Ascending aorta (tissue), 2 donors: ENCODE results near the gene VWC2L. TPM values are rescaled to one million over a fixed set of nuclear protein-coding genes. Genes with fewer than 3 reads are reported as not detected.

Experiments
- DNase-seq, 2 donors: peaks; one replicate each; pipeline ENCODE4 v3.0.0-alpha.2; 2019; ENCODE audit warnings: low spot score in 2 of 2
- H3K27ac ChIP-seq, 2 donors: fragments of 200-600 bp; sonication (generic); one replicate each; pipeline ENCODE4 v1.5.1; 2016 to 2017; ENCODE audit warnings: mild to moderate bottlenecking in 1 of 2
- H3K27me3 ChIP-seq: fragments of 200-600 bp; sonication (generic); one replicate; pipeline ENCODE4 v1.5.1; 2017
- H3K36me3 ChIP-seq, 2 donors: fragments of 200-600 bp; sonication (generic); one replicate each; pipeline ENCODE4 v1.5.1; 2016
- H3K4me1 ChIP-seq, 2 donors: fragments of 200-600 bp; sonication (generic); one replicate each; pipeline ENCODE4 v1.5.1; 2016 to 2017; ENCODE audit warnings: mild to moderate bottlenecking in 1 of 2
- H3K4me3 ChIP-seq, 2 donors: fragments of 200-600 bp; sonication (generic); one replicate each; pipeline ENCODE4 v1.5.1; 2016 to 2017; ENCODE audit warnings: mild to moderate bottlenecking in 1 of 2
- H3K9me3 ChIP-seq, 2 donors: fragments of 200-600 bp; sonication (generic); one replicate each; pipeline ENCODE4 v1.5.1; 2016
- CTCF ChIP-seq, 3 experiments: fragments of 200-600 bp in 2 of 3; fragments of 450-650 bp in 1 of 3; sonication (generic) in 2 of 3; IDR thresholded peaks; one replicate each; pipeline ENCODE4 v1.5.1; 2016 to 2019; ENCODE audit warnings: antibody characterized with exemption in 3 of 3, mild to moderate bottlenecking in 1 of 3, moderate library complexity in 1 of 3
- intact Hi-C: fragments of 100-400 bp; cut with DNase I; formaldehyde crosslinking; loops from one replicate; pipeline ENCODE4 v1.15.1; 2023
- total RNA-seq: library from RNA; depleted of rRNA; stranded (reverse); fragments of >200 nt; gene quantifications from one replicate; pipeline ENCODE4 v1.1.0, GENCODE V29; 2016

The VWC2L gene
- total RNA-seq, 1 donor from 2014 or later = not detected

- no peaks in the 10 kb centered on the region for H3K27me3 ChIP-seq
Observed at GRCh38 chr2:214542295-214542694, 131.4 kb downstream of the VWC2L start.

GRCh38 chr2:214542866-214543265 lies 132.0 kb downstream of the VWC2L start:
- TF ChIP-seq CTCF (IDR thresholded peaks at IDR 0.05) = no peak
- no peak for DNase-seq
- intact Hi-C loops = no loop called here
- H3K36me3 ChIP-seq = no peaks in the 10 kb centered on the region
- H3K4me3 ChIP-seq = no peak overlapping the region
- H3K4me1 ChIP-seq = no peaks in the 10 kb centered on the region
- no peaks in the 10 kb centered on the region for H3K27me3 ChIP-seq
- no peaks in the 10 kb centered on the region for H3K9me3 ChIP-seq
- H3K27ac ChIP-seq = no peak overlapping the region

More at GRCh38 chr2:214542295-214542694, 131.4 kb downstream of the VWC2L start:
- Histone ChIP-seq H3K4me1 (no peaks in the 10 kb centered on the region), H3K36me3 (no peaks in the 10 kb centered on the region), H3K27ac (no peak overlapping the region), H3K9me3 (no peaks in the 10 kb centered on the region), H3K4me3 (no peak overlapping the region)
- no peak for DNase-seq
- no peak for TF ChIP-seq CTCF (IDR thresholded peaks at IDR 0.05)
- intact Hi-C loops = no loop called here

- TF ChIP-seq CTCF (IDR thresholded peaks at IDR 0.05) = no peak
- Histone ChIP-seq H3K4me3 (no peak overlapping the region), H3K36me3 (no peaks in the 10 kb centered on the region), H3K27ac (no peak overlapping the region), H3K4me1 (no peaks in the 10 kb centered on the region), H3K27me3 (no peaks in the 10 kb centered on the region), H3K9me3 (no peaks in the 10 kb centered on the region)
- no peak for DNase-seq
- intact Hi-C loops = no loop called here
Observed at GRCh38 chr2:214543386-214543955, 132.6 kb downstream of the VWC2L start.

- Histone ChIP-seq H3K27me3 (no peaks in the 10 kb centered on the region), H3K4me1 (no peaks in the 10 kb centered on the region), H3K9me3 (no peaks in the 10 kb centered on the region), H3K4me3 (no peak overlapping the region), H3K27ac (no peak overlapping the region), H3K36me3 (no peaks in the 10 kb centered on the region)
- intact Hi-C loops = no loop called here
- no peak for TF ChIP-seq CTCF (IDR thresholded peaks at IDR 0.05)
- no peak for DNase-seq
Observed at GRCh38 chr2:214545898-214546542, 135.2 kb downstream of the VWC2L start.

- H3K36me3 ChIP-seq = no peaks in the 10 kb centered on the region
- no peaks in the 10 kb centered on the region for H3K27me3 ChIP-seq
Observed at GRCh38 chr2:214547931-214548330, 137.1 kb downstream of the VWC2L start.

More at GRCh38 chr2:214547931-214548330, 137.1 kb downstream of the VWC2L start:
- no peak for TF ChIP-seq CTCF (IDR thresholded peaks at IDR 0.05)
- Histone ChIP-seq H3K27ac (no peak overlapping the region), H3K4me1 (no peaks in the 10 kb centered on the region), H3K9me3 (no peaks in the 10 kb centered on the region), H3K4me3 (no peak overlapping the region)
- intact Hi-C loops = no loop called here
- no peak for DNase-seq
